Glutamatergic neuron (in vitro differentiated cells): Measurements from ENCODE around the gene CXXC5. TPM values are rescaled to one million over a fixed set of nuclear protein-coding genes. Genes with fewer than 3 reads are reported as not detected.

Experiments
- DNase-seq: peaks from one replicate; pipeline ENCODE4 v3.0.0; 2022
- H3K27ac Mint-ChIP-seq: one replicate; pipeline ENCODE4 v1.8.0; 2020; ENCODE audit warnings: mild to moderate bottlenecking, mixed read lengths, inconsistent platforms; ENCODE audit not compliant: unreplicated experiment
- H3K27me3 Mint-ChIP-seq: one replicate; pipeline ENCODE4 v1.8.0; 2020; ENCODE audit warnings: mild to moderate bottlenecking, moderate library complexity, mixed read lengths, inconsistent platforms; ENCODE audit not compliant: unreplicated experiment
- H3K36me3 Mint-ChIP-seq: one replicate; pipeline ENCODE4 v1.8.0; 2020; ENCODE audit warnings: mild to moderate bottlenecking, mixed read lengths, inconsistent platforms; ENCODE audit not compliant: unreplicated experiment
- H3K4me1 Mint-ChIP-seq: one replicate; pipeline ENCODE4 v1.8.0; 2020; ENCODE audit warnings: mild to moderate bottlenecking, low read depth, mixed read lengths, inconsistent platforms; ENCODE audit not compliant: unreplicated experiment
- H3K4me3 Mint-ChIP-seq: one replicate; pipeline ENCODE4 v1.8.0; 2020; ENCODE audit warnings: mild to moderate bottlenecking, mixed read lengths, inconsistent platforms; ENCODE audit not compliant: unreplicated experiment
- H3K9me3 Mint-ChIP-seq: one replicate; pipeline ENCODE4 v1.8.0; 2020; ENCODE audit warnings: mild to moderate bottlenecking, moderate library complexity, mixed read lengths, inconsistent platforms; ENCODE audit not compliant: unreplicated experiment
- total RNA-seq: library from RNA; stranded (reverse); fragmentation: NEBNext Ultra II Directional; extraction: Animal tissue kit (Norgen Biotek cat#: 25700); gene quantifications from one replicate; pipeline ENCODE4 v1.2.1, GENCODE V29; 2021; ENCODE audit not compliant: unreplicated experiment
- TF ChIP-seq, protein P1 (sequence below): fragments of 200-600 bp; sonication (generic); IDR thresholded peaks from one replicate; pipeline ENCODE4 v1.5.0; 2021; ENCODE audit not compliant: partially characterized antibody, unreplicated experiment

The CXXC5 gene
- total RNA-seq, 1 donor from 2014 or later: 130 TPM

DNA sequence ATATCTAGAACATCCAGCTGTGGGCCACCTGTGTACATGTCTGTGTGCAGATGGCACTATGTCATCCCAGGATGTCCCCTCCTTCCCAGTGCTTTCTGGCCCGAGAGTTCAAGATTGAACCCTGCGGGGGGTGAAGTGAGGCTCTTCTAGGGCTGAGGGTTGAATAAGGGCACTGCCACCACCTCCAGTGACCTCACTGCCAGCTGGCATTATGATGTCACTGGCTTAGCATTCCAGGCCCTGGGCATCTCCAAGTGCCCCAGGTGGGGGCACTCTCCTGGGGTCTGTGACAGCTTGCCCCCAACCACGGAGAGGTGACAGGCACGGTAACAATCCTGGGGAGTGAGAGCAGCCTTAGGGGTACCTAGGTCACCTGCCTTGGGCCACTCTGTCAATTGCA is 27.1 kb downstream of the CXXC5 start:
- no peak for DNase-seq
- Mint-ChIP-seq H3K27me3 (peaks cover 8% of the 10 kb centered on the region), H3K27ac (peak overlapping the region; percentile 86), H3K4me1 (peaks cover 46% of the 10 kb centered on the region), H3K9me3 (peaks cover 19% of the 10 kb centered on the region), H3K4me3 (peak overlapping the region; percentile 61), H3K36me3 (no peaks in the 10 kb centered on the region)
- TF ChIP-seq, protein P1, sequence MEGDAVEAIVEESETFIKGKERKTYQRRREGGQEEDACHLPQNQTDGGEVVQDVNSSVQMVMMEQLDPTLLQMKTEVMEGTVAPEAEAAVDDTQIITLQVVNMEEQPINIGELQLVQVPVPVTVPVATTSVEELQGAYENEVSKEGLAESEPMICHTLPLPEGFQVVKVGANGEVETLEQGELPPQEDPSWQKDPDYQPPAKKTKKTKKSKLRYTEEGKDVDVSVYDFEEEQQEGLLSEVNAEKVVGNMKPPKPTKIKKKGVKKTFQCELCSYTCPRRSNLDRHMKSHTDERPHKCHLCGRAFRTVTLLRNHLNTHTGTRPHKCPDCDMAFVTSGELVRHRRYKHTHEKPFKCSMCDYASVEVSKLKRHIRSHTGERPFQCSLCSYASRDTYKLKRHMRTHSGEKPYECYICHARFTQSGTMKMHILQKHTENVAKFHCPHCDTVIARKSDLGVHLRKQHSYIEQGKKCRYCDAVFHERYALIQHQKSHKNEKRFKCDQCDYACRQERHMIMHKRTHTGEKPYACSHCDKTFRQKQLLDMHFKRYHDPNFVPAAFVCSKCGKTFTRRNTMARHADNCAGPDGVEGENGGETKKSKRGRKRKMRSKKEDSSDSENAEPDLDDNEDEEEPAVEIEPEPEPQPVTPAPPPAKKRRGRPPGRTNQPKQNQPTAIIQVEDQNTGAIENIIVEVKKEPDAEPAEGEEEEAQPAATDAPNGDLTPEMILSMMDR: no peak

DNA sequence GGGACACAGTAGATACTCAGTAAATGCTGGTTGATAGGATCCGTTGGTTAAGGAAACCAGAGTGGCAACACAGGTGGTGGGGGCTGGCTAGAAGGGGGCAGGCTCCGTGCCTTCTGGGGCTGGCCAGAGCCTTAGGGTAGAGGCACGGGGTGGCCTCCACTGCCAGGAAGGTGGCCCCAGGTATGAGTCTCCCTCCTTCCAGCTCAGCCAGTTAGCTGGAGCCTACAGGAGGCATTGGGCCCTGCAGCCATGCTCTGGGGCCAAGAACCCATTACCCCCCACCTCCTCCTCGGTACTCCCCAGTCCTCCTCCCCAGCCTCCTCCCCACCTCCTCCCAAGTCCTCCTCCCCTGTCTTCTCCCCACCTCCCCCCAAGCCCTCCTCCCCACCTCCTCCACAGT is 27.7 kb downstream of the CXXC5 start:
- DNase-seq: no peak
- peaks cover 40% of the 10 kb centered on the region for H3K4me1 Mint-ChIP-seq
- no peak overlapping the region for H3K27ac Mint-ChIP-seq
- TF ChIP-seq, protein P1: no peak
- peaks cover 8% of the 10 kb centered on the region for H3K27me3 Mint-ChIP-seq
- no peaks in the 10 kb centered on the region for H3K36me3 Mint-ChIP-seq
- H3K9me3 Mint-ChIP-seq: peaks cover 19% of the 10 kb centered on the region
- no peak overlapping the region for H3K4me3 Mint-ChIP-seq

DNA sequence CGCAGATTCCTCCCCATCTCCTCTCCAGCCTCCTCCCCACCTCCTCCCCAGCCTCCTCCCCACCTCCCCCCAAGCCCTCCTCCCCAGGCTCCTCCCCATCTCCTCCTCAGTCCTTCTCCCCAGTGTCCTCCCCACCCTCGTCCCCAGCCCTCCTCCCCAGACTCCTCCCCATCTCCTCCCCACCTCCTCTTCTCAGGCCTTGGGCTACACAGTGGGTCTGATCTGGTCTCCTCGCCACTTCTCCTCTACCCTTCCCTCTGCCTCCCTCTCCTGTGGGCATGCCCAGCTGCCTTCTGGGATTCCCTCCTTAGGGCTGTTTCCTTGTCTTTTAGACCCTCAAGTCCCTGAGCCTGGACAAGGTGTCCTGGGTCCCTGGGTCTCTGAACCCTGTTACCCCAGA is 28.3 kb downstream of the CXXC5 start:
- Mint-ChIP-seq H3K27ac (peak overlapping the region; percentile 91), H3K9me3 (peaks cover 19% of the 10 kb centered on the region), H3K4me3 (peak overlapping the region; percentile 72), H3K4me1 (peaks cover 40% of the 10 kb centered on the region), H3K27me3 (peaks cover 8% of the 10 kb centered on the region), H3K36me3 (no peaks in the 10 kb centered on the region)
- DNase-seq: no peak
- TF ChIP-seq, protein P1: no peak

DNA sequence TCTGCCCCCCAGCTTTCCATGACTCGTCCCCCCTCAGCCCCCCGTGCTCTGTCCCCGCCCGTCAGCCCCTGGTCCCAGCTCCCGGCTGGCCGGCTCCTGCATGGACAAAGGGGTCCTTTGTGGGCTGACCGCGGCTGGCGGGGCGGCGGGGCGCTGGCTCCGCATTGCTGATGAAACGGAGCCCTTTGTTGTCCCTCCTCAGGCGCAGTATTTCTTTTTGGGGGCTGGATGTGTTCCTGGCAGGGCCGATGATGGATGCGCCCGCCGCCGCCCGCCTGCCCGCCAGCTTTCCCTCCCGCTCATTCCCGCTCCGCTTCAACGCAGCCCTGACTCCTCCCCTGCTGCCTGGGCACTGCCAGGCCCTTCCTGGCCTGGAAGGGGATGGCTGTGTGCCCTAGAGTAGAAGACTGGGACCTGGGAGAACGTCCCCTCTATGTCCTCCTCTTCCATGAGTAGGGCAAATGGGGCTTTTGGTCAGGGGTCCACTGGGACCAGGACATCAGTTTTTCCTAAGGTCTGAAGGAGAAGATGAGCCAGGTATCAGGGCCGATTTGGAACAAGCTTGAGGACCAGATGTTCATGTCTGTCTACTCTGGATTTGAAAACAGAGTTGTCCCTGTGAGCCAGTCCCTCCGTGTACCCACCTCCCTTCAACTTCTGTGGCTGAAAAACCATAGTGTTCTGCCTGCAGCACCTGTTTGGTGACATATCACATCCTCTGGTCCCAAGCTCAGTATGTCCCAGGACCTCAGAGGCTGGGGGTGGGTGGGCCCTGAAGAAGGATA is 29.0 kb downstream of the CXXC5 start:
- H3K9me3 Mint-ChIP-seq: peaks cover 21% of the 10 kb centered on the region
- peaks cover 38% of the 10 kb centered on the region for H3K4me1 Mint-ChIP-seq
- peak overlapping the region; percentile 95 for H3K27ac Mint-ChIP-seq
- peaks cover 8% of the 10 kb centered on the region for H3K27me3 Mint-ChIP-seq
- TF ChIP-seq, protein P1: no peak
- peak overlapping the region; percentile 73 for H3K4me3 Mint-ChIP-seq
- no peak for DNase-seq
- no peaks in the 10 kb centered on the region for H3K36me3 Mint-ChIP-seq
